Suppressor macrophage treated with lipopolysaccharide for 4 hours (primary cell): ENCODE data around the gene RNF157.
"Not testable (repeated sequence)": the region's sequence is repeated elsewhere in the genome, so short reads cannot be mapped to it uniquely, and the experiment has no call there.

ENCODE experiments used
- DNase-seq: peaks from one replicate; pipeline ENCODE4 v3.0.0-alpha.2; 2020

The RNF157 gene

GRCh38 chr17:76232342-76232741, 8.0 kb downstream of the RNF157 start:
- DNase-seq = no peak

- DNase-seq = not testable (repeated sequence)
Measured at GRCh38 chr17:76226749-76227148, 13.5 kb downstream of the RNF157 start.

- DNase-seq = not testable (repeated sequence)
Measured at GRCh38 chr17:76225373-76226086, 14.8 kb downstream of the RNF157 start.

GRCh38 chr17:76223802-76224201, 16.5 kb downstream of the RNF157 start:
- no peak for DNase-seq

GRCh38 chr17:76219670-76220383, 20.5 kb downstream of the RNF157 start:
- no peak for DNase-seq

- no peak for DNase-seq
Measured at GRCh38 chr17:76217081-76217480, 23.2 kb downstream of the RNF157 start.

- no peak for DNase-seq
Measured at GRCh38 chr17:76213491-76213890, 26.8 kb downstream of the RNF157 start.

- no peak for DNase-seq
Measured at GRCh38 chr17:76208120-76208519, 32.2 kb downstream of the RNF157 start.

GRCh38 chr17:76207275-76208059, 32.8 kb downstream of the RNF157 start:
- no peak for DNase-seq

GRCh38 chr17:76205542-76206144, 34.6 kb downstream of the RNF157 start:
- DNase-seq = not testable (repeated sequence)

- peak; percentile 32 for DNase-seq
Measured at GRCh38 chr17:76204277-76204676, 36.0 kb downstream of the RNF157 start.

- no peak for DNase-seq
Measured at GRCh38 chr17:76200354-76200753, 39.9 kb downstream of the RNF157 start.

GRCh38 chr17:76199469-76199868, 40.8 kb downstream of the RNF157 start:
- DNase-seq = no peak

GRCh38 chr17:76198702-76199101, 41.6 kb downstream of the RNF157 start:
- no peak for DNase-seq

GRCh38 chr17:76197911-76198310, 42.4 kb downstream of the RNF157 start:
- DNase-seq = no peak

- DNase-seq = no peak
Measured at GRCh38 chr17:76196675-76197074, 43.6 kb downstream of the RNF157 start.

GRCh38 chr17:76195281-76196096, 44.8 kb downstream of the RNF157 start:
- DNase-seq = no peak

GRCh38 chr17:76193591-76193990, 46.7 kb downstream of the RNF157 start:
- DNase-seq = no peak

GRCh38 chr17:76191896-76192295, 48.4 kb downstream of the RNF157 start:
- DNase-seq = peak; percentile 10

GRCh38 chr17:76189741-76190140, 50.6 kb downstream of the RNF157 start:
- DNase-seq = no peak

- DNase-seq = no peak
Measured at GRCh38 chr17:76189247-76189646, 51.0 kb downstream of the RNF157 start.
